Peyer's patch (tissue), 4 donors: ENCODE results near the gene CD48.

ENCODE experiments used
- CTCF ChIP-seq, 6 experiments: fragments of 450-650 bp in 4 of 6; fragments of 200-600 bp in 2 of 6; sonication (generic) in 1 of 6; IDR thresholded peaks; one replicate each; pipeline ENCODE4 v1.5.1; 2017 to 2019; ENCODE audit warnings: antibody characterized with exemption in 6 of 6, mild to moderate bottlenecking in 3 of 6, moderate library complexity in 1 of 6
- POLR2A ChIP-seq, 2 donors: fragments of 450-650 bp; IDR thresholded peaks; one replicate each; pipeline ENCODE4 v1.5.1; 2017; ENCODE audit warnings: antibody characterized with exemption in 2 of 2, mild to moderate bottlenecking in 2 of 2, moderate library complexity in 2 of 2

- no peak for TF ChIP-seq CTCF (IDR thresholded peaks at IDR 0.05)
- TF ChIP-seq POLR2A (IDR thresholded peaks at IDR 0.05) = no peak
These were observed 60.1 kb downstream of the CD48 start for GRCh38 chr1:160651433-160652064.
